Keratinocyte (primary cell): ENCODE measurements around the gene CDC42SE1. TPM values are rescaled to one million over a fixed set of nuclear protein-coding genes. Genes with fewer than 3 reads are reported as not detected.
A peak's percentile ranks its signal among the peaks of the same experiment; 100 is the strongest.

ENCODE experiments used
- DNase-seq: peaks from one replicate; pipeline ENCODE4 v3.0.0-alpha.2; 2011; ENCODE audit warnings: low read depth, missing footprints, low spot score
- FAIRE-seq: peaks from 2 replicates; lab custom pipeline; 2011; peaks lifted over from hg19 to GRCh38; lab: Jason Lieb, UNC
- H2AFZ ChIP-seq: 2 replicates; pipeline ENCODE4 v1.6.0; 2012; ENCODE audit warnings: low read length, control low read depth, inconsistent platforms; ENCODE audit not compliant: control insufficient read depth
- H3K27ac ChIP-seq: 2 replicates; pipeline ENCODE4 v1.5.1; 2011; ENCODE audit warnings: low read length; ENCODE audit not compliant: control insufficient read depth, insufficient read depth
- H3K27me3 ChIP-seq: 3 replicates; pipeline ENCODE4 v1.6.0; 2011; ENCODE audit warnings: low read length; ENCODE audit not compliant: control insufficient read depth, insufficient read depth; ENCODE audit errors: extremely low read depth
- H3K36me3 ChIP-seq, 2 experiments: 2 replicates in 1 of 2; 3 replicates in 1 of 2; pipeline ENCODE4 v1.5.1; 2011; ENCODE audit warnings: low read length in 2 of 2, mild to moderate bottlenecking in 1 of 2; ENCODE audit not compliant: control insufficient read depth in 2 of 2, insufficient read depth in 2 of 2; ENCODE audit errors: extremely low read depth in 1 of 2
- H3K4me1 ChIP-seq: 3 replicates; pipeline ENCODE4 v1.5.1; 2011; ENCODE audit warnings: low read length; ENCODE audit not compliant: control insufficient read depth, insufficient read depth; ENCODE audit errors: extremely low read depth
- H3K4me2 ChIP-seq: 3 replicates; pipeline ENCODE4 v1.6.0; 2011; ENCODE audit warnings: low read depth, low read length; ENCODE audit not compliant: control insufficient read depth, insufficient read depth; ENCODE audit errors: extremely low read depth
- H3K4me3 ChIP-seq, 3 experiments: fragments of 200-600 bp in 1 of 3; sonication (generic) in 1 of 3; 2 replicates in 2 of 3; 3 replicates in 1 of 3; pipeline ENCODE4 v1.5.1; 2011 to 2016; ENCODE audit warnings: low read length in 3 of 3, mild to moderate bottlenecking in 3 of 3, control low read depth in 2 of 3, inconsistent platforms in 1 of 3, low read depth in 1 of 3, mixed read lengths in 1 of 3, mixed run types in 1 of 3, moderate library complexity in 1 of 3; ENCODE audit not compliant: control insufficient read depth in 2 of 3, insufficient read depth in 2 of 3; ENCODE audit errors: extremely low read depth in 1 of 3
- H3K79me2 ChIP-seq: 2 replicates; pipeline ENCODE4 v1.6.0; 2012; ENCODE audit warnings: low read length; ENCODE audit not compliant: control insufficient read depth, insufficient read depth
- H3K9ac ChIP-seq: 3 replicates; pipeline ENCODE4 v1.6.0; 2011; ENCODE audit warnings: low read length; ENCODE audit not compliant: control insufficient read depth, insufficient read depth; ENCODE audit errors: extremely low read depth
- H3K9me1 ChIP-seq: 3 replicates; pipeline ENCODE4 v1.6.0; 2011; ENCODE audit warnings: low read length; ENCODE audit not compliant: control insufficient read depth, insufficient read depth; ENCODE audit errors: extremely low read depth
- H3K9me3 ChIP-seq: 2 replicates; pipeline ENCODE4 v1.5.1; 2012; ENCODE audit warnings: low read depth, low read length; ENCODE audit not compliant: control insufficient read depth
- H4K20me1 ChIP-seq: 3 replicates; pipeline ENCODE4 v1.6.0; 2011; ENCODE audit warnings: low read length; ENCODE audit not compliant: control insufficient read depth, insufficient read depth; ENCODE audit errors: extremely low read depth
- EZH2 ChIP-seq: IDR thresholded peaks from one replicate; pipeline ENCODE4 v1.6.1; 2012; ENCODE audit warnings: inconsistent platforms, mild to moderate bottlenecking, low read length, moderate library complexity
- dilution Hi-C: fragments of 300-500 bp; cut with MboI; formaldehyde crosslinking; loops from one replicate; pipeline ENCODE4 v1.7.0; 2020; ENCODE audit warnings: low sequenced_read_pairs; ENCODE audit not compliant: extremely low pct_ligation_motif_present
- polyA plus RNA-seq, 5 experiments: library from polyadenylated mRNA; depleted of rRNA in 3 of 5; stranded (reverse) in 3 of 5; stranded (forward) in 1 of 5; unstranded in 1 of 5; fragments of >200 nt; gene quantifications; 1 replicate in 1 of 5; 2 replicates in 3 of 5; 3 replicates in 1 of 5; pipeline versions ENCODE4 v1.2.1 to v1.2.3, GENCODE V29; 2011 to 2012; ENCODE audit warnings: missing spikeins in 2 of 5, low read depth in 1 of 5, low replicate concordance in 1 of 5
- TF ChIP-seq, protein P1 (sequence below), 3 experiments: IDR thresholded peaks in 1 of 3; conservative IDR thresholded peaks in 1 of 3; optimal IDR thresholded peaks in 1 of 3; 2 replicates in 2 of 3; 3 replicates in 1 of 3; pipeline versions ENCODE3 to v1.5.1; 2011; ENCODE audit warnings: low read length in 3 of 3, mild to moderate bottlenecking in 3 of 3, moderate library complexity in 2 of 3, control low read depth in 1 of 3, inconsistent platforms in 1 of 3; ENCODE audit not compliant: insufficient read depth in 2 of 3; ENCODE audit errors: extremely low read depth in 1 of 3

The CDC42SE1 gene
- polyA plus RNA-seq, 1 donor (not counting 4 experiments of a cell fraction or from before 2014, with no cell fraction given), result 138 TPM

DNA sequence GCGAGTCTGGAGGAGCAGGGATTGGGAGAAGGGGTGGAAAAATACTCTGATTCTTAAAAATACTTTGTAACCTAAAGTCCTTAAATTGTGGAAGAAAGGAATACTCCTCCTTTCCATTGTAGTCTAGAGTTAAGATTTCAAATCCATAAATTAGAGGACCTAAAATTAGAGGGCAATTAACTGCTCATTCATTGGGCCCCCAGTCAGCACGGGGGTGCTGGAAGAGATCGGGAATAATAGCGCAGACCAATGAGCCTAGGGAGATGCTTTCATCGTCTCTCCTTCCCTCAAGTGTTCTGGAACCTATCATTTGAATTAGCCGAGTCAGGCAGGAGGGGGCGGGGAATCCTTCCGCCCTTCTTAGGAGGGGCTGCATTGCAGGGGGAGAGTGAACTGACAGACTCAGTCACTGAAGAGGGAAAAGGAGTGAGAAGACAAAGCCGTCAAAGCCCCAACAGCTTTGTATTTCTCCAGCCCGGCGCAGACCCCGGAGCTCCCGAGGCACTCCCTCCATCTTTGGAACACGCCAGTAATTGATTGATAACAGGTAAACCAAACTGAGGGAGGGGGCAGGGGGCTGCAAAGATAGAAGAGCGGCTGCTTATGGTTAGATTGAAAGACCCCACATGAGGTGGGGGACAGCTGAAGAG is 710 bp upstream of the CDC42SE1 start, which contains the start of gene MLLT11:
TSS of gene MLLT11 (plus strand) at position 391 of the 650 bp plus-strand sequence. CDS start 6,828 bp downstream, outside the sequence.
- peaks cover 19 to 29% of the 10 kb centered on the region in 2 experiments for H3K36me3 ChIP-seq
- dilution Hi-C loops, result no loop called here
- FAIRE-seq, result no peak
- peak within 1 kb of the TSS; percentile 90 for H2AFZ ChIP-seq
- H3K27me3 ChIP-seq, result no peaks in the 10 kb centered on the region
- peak within 1 kb of the TSS; percentile 95 to 100 (median 99) for H3K4me3 ChIP-seq
- H3K79me2 ChIP-seq, result peaks cover 60% of the 10 kb centered on the region
- H3K4me2 ChIP-seq, result peak within 1 kb of the TSS; percentile 100
- H3K9me1 ChIP-seq, result peaks cover 15% of the 10 kb centered on the region
- DNase-seq, result no peak
- H3K4me1 ChIP-seq, result peaks cover 58% of the 10 kb centered on the region
- H3K9ac ChIP-seq, result peak within 1 kb of the TSS; percentile 94
- H3K9me3 ChIP-seq, result no peaks in the 10 kb centered on the region
- peak within 1 kb of the TSS; percentile 94 for H3K27ac ChIP-seq
- TF ChIP-seq, protein P1, sequence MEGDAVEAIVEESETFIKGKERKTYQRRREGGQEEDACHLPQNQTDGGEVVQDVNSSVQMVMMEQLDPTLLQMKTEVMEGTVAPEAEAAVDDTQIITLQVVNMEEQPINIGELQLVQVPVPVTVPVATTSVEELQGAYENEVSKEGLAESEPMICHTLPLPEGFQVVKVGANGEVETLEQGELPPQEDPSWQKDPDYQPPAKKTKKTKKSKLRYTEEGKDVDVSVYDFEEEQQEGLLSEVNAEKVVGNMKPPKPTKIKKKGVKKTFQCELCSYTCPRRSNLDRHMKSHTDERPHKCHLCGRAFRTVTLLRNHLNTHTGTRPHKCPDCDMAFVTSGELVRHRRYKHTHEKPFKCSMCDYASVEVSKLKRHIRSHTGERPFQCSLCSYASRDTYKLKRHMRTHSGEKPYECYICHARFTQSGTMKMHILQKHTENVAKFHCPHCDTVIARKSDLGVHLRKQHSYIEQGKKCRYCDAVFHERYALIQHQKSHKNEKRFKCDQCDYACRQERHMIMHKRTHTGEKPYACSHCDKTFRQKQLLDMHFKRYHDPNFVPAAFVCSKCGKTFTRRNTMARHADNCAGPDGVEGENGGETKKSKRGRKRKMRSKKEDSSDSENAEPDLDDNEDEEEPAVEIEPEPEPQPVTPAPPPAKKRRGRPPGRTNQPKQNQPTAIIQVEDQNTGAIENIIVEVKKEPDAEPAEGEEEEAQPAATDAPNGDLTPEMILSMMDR (optimal IDR thresholded peaks at IDR 0.05 in 1 of 3, IDR thresholded peaks at IDR 0.05 in 1 of 3, conservative IDR thresholded peaks at IDR 0.05 in 1 of 3; ENCODE audit: extremely low read depth in 1 of 3, insufficient read depth in 2 of 3, low read length in 3 of 3), result no peak
- TF ChIP-seq EZH2, result no peak
- H4K20me1 ChIP-seq, result peaks cover 25% of the 10 kb centered on the region

DNA sequence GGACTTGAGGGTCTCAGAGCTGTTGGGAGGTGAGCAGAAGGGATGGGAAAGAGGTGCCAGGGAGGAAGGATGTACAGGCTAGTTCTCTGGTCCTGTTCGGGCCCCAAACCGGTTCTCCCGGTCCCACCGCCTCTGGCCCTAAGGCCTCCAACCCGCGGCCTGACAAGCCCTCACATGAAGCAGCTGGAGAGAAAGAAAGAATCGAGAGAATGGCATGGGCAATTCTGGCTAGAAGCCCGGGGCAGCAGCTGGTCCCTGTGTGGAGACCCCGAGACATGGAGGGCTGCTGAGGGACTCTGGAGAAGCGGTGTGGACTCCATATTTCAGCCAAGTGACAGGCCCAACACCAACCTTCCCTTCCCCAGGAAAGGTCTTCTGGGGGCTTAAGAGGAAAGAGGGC is 730 bp downstream of the CDC42SE1 start:
- H3K79me2 ChIP-seq, result peaks cover 64% of the 10 kb centered on the region
- peak overlapping the region; percentile 94 for H3K9ac ChIP-seq
- peak overlapping the region; percentile 94 for H3K27ac ChIP-seq
- peak overlapping the region; percentile 99 for H3K4me2 ChIP-seq
- H3K27me3 ChIP-seq, result no peaks in the 10 kb centered on the region
- FAIRE-seq, result no peak
- DNase-seq, result no peak
- peaks cover 30 to 41% of the 10 kb centered on the region in 2 experiments for H3K36me3 ChIP-seq
- no peaks in the 10 kb centered on the region for H3K9me3 ChIP-seq
- H3K4me3 ChIP-seq, result peak overlapping the region; percentile 95 to 100 (median 99)
- dilution Hi-C loops, result no loop called here
- no peak overlapping the region for H2AFZ ChIP-seq
- H3K4me1 ChIP-seq, result peaks cover 63% of the 10 kb centered on the region
- TF ChIP-seq, protein P1 (optimal IDR thresholded peaks at IDR 0.05 in 1 of 3, IDR thresholded peaks at IDR 0.05 in 1 of 3, conservative IDR thresholded peaks at IDR 0.05 in 1 of 3; ENCODE audit: extremely low read depth in 1 of 3, insufficient read depth in 2 of 3, low read length in 3 of 3), result no peak
- no peak for TF ChIP-seq EZH2
- H4K20me1 ChIP-seq, result peaks cover 25% of the 10 kb centered on the region
- H3K9me1 ChIP-seq, result peaks cover 17% of the 10 kb centered on the region
